ENCODE results near the gene CRHR2.

GRCh38 chr7:30617359-30617758 lies 64.9 kb downstream of the CRHR2 start:
- TF ChIP-seq ZNF274 (IDR thresholded peaks at IDR 0.05; ENCODE audit: low read depth, low read length) (no peak), SUZ12 (IDR thresholded peaks at IDR 0.05; ENCODE audit: extremely low read depth, insufficient read depth, insufficient read length) (no peak)
